Activated CD4-positive, alpha-beta T cell treated with anti-CD3 and anti-CD28 coated beads for 1 hour (primary cell): Measurements from ENCODE around the gene NOC4L.
A peak's percentile ranks its signal among the peaks of the same experiment; 100 is the strongest.
"Not testable (repeated sequence)": the region's sequence is repeated elsewhere in the genome, so short reads cannot be mapped to it uniquely, and the experiment has no call there.

Experiments used
- DNase-seq: peaks from one replicate; pipeline ENCODE4 v3.0.0-alpha.2; 2020

NOC4L gene

GRCh38 chr12:132186208-132186856 lies 42.1 kb downstream of the NOC4L start:
- DNase-seq = no peak

GRCh38 chr12:132186857-132187620 lies 42.8 kb downstream of the NOC4L start:
- no peak for DNase-seq

- DNase-seq = no peak
These were observed 43.6 kb downstream of the NOC4L start for GRCh38 chr12:132187646-132188450.

- no peak for DNase-seq
These were observed 44.2 kb downstream of the NOC4L start for GRCh38 chr12:132188451-132188901.

- DNase-seq = no peak
These were observed 44.7 kb downstream of the NOC4L start for GRCh38 chr12:132188916-132189325.

GRCh38 chr12:132189378-132190011 lies 45.2 kb downstream of the NOC4L start:
- peak; percentile 92 for DNase-seq

- DNase-seq = no peak
These were observed 45.9 kb downstream of the NOC4L start for GRCh38 chr12:132190012-132190755.

- DNase-seq = no peak
These were observed 46.7 kb downstream of the NOC4L start for GRCh38 chr12:132190834-132191500.

- DNase-seq = no peak
These were observed 47.7 kb downstream of the NOC4L start for GRCh38 chr12:132191715-132192553.

- DNase-seq = no peak
These were observed 49.8 kb downstream of the NOC4L start for GRCh38 chr12:132194056-132194455.

GRCh38 chr12:132194556-132194955 lies 50.3 kb downstream of the NOC4L start:
- no peak for DNase-seq

GRCh38 chr12:132195242-132195641 lies 51.0 kb downstream of the NOC4L start:
- DNase-seq = not testable (repeated sequence)

- no peak for DNase-seq
These were observed 52.0 kb downstream of the NOC4L start for GRCh38 chr12:132196038-132196872.

- DNase-seq = no peak
These were observed 52.7 kb downstream of the NOC4L start for GRCh38 chr12:132196873-132197390.

- no peak for DNase-seq
These were observed 53.5 kb downstream of the NOC4L start for GRCh38 chr12:132197581-132198354.

- DNase-seq = no peak
These were observed 54.8 kb downstream of the NOC4L start for GRCh38 chr12:132199101-132199500.

GRCh38 chr12:132199526-132200319 lies 55.5 kb downstream of the NOC4L start:
- DNase-seq = no peak

- no peak for DNase-seq
These were observed 56.5 kb downstream of the NOC4L start for GRCh38 chr12:132200800-132201199.
